GM21390 (cell line): ENCODE data around the gene EP400.

Experiments used
- ATAC-seq: cut with Tn5 transposase; IDR thresholded peaks from one replicate; pipeline ENCODE4 v1.9.1; 2021; ENCODE audit not compliant: unreplicated experiment

EP400 gene

DNA sequence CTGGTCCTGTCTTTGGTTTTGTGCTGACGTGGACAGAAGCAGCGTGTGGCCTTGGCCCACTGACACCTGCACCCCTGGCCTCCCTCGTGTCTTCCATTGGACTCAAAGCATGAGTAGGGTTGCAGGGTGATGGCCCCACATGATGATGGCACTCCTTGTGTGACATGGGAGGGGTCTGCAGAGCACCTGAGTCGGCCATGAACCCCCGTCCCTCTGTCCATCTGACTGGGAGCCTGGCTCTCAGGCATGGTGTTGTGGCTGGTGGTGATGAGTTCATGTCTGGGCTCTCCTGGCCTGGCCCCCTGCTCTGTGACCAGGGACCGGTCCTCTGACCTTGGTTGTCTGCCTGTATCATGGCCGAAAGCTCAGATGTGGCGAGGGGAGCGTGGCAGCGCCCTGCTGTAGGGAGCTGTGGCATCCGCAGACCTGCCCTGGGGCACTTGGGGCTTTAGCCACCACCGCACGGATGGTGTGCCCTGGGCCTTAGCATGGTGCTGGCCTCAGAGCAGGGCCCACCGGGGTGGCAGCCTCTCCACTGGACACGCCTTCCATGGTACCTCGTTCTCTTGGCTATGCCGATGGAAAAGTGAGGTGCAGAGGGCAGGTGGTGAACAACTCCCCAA lies 38.6 kb upstream of the EP400 start:
- no peak for ATAC-seq

- ATAC-seq = no peak
Measured at GRCh38 chr12:131911851-131912477, 37.8 kb upstream of the EP400 start.

DNA sequence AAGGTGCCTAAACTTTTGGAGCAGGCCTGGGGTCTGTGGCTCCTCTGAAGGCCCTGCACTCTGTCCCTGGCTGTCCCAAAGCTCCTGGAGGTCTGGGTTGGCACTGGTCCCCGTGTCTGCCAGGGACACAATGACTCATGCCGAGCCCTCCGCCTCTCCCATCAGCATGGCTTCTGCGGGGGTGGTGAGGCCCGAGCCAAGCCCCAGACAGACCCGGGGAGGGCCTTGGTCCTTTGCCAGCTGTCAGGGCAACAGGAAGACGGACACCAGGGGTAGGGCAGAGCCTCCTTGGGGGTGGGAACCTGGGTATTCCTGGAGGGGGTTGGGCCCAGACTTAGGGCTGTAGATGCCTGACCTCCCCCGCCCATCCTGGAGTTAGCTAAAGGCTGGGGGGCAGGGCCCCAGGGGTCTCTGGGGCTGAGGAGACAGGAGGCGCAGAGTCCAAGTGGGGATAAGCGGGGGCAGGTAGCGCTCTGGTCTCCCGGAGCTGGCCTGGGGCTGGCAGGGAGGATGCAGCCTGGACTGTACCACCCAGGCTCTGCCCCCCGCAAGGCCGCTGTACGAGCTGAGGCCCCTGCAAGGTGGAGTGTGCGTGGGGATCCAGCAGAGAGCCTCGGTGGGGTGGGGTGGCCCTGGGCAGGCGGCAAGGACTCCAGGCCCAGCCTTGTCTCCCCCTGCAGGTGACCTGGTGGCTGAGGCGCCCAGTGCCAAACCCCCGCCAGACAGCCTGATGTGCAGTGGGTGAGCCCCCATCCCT lies 37.0 kb upstream of the EP400 start:
- no peak for ATAC-seq

- ATAC-seq = no peak
Measured at GRCh38 chr12:131913666-131914065, 36.1 kb upstream of the EP400 start.

- ATAC-seq = no peak
Measured at GRCh38 chr12:131914179-131914702, 35.5 kb upstream of the EP400 start.

DNA sequence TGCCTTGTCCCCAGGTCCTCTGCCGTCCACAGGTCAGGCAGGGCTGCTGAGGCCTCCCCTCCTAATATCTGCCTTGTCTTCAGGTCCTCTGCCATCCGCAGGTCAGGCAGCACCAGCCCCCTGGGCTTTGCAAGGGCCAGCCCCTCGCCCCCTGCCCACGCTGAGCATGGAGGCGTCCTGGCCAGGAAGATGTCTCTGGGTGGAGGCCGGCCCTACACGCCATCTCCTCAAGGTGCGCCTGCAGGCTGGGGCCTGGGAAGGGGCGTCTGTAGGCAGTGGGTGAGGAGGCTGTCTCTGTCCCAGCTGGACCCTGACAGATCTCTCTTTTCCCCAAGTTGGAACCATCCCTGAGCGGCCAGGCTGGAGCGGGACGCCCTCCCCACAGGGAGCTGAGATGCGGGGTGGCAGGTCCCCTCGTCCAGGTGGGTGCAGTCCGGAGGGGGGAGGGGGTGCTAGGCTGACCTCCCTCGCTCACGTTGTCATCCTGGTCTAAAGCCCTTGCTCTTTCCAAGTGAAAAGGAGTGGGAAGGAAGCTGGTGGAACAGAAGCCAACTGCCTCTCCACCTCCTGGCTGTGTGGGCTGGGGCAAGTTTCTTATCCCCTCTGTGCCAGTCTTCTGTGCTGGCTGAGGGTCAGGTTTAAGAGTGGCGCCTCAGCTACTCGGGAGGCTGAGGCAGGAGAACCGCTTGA lies 34.6 kb upstream of the EP400 start:
- no peak for ATAC-seq

- no peak for ATAC-seq
Measured at GRCh38 chr12:131915823-131916222, 33.9 kb upstream of the EP400 start.

DNA sequence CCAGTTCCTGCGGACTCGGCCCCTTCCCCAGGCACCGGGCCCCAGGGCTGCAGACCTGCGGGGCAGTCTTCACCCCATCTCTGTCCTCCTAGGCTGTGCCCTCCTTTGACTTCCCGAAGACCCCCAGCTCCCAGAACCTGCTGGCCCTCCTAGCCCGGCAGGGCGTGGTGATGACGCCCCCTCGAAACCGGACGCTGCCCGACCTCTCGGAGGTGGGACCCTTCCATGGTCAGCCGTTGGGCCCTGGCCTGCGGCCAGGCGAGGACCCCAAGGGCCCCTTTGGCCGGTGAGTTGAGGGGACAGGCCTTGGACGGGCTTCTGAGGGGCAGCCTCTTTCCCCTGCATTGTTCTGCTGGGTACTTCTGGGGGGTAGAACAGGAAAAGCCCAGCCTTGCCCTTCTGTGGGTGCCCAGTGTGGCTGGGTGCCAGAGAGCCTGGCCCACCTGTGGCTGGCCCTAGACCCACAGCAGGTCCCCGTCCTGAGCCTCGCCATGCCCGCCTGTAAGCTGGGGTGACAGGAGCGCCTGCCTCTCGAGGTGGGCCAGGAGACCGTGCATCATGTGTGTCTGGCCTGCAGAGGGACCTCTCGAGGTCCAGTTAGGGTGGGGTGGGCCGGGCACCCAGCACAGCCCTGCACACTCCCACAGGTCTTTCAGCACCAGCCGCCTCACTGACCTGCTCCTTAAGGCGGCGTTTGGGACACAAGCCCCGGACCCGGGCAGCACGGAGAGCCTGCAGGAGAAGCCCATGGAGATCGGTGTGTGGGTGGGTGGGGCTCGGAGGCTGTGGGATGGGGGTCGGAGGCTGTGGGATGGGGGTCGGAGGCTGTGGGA lies 33.2 kb upstream of the EP400 start:
- ATAC-seq = no peak

GRCh38 chr12:131917139-131917710 lies 32.5 kb upstream of the EP400 start:
- no peak for ATAC-seq

DNA sequence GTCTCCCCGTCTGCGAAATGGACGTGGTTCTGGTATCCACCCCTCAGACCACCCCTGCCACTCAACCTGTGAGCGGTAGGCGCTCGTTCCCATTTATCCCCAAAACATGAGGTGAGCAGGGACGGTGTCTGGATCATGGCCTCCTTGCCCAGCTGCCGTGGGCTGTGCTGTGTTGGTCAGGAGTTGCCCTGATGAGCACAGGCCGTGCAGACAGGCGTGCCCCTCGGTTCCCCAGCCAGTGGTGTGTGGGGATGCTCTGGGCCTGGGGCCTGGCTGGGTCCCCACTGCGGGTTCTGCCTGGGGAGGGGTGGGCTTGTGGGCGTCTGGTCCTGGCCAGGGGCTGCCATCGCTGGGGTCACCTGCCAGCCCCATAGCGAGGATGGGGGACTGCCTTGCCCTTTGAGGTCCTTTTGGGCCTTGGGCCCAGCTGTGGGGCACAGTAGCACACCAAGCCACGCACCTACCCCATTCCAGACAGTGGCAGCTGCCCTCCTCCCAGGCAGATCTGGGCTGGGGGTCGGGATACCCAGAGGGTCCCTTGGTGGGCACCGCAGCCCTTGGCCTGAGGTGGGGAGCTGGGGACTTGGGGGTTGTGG lies 31.9 kb upstream of the EP400 start:
- ATAC-seq = no peak

DNA sequence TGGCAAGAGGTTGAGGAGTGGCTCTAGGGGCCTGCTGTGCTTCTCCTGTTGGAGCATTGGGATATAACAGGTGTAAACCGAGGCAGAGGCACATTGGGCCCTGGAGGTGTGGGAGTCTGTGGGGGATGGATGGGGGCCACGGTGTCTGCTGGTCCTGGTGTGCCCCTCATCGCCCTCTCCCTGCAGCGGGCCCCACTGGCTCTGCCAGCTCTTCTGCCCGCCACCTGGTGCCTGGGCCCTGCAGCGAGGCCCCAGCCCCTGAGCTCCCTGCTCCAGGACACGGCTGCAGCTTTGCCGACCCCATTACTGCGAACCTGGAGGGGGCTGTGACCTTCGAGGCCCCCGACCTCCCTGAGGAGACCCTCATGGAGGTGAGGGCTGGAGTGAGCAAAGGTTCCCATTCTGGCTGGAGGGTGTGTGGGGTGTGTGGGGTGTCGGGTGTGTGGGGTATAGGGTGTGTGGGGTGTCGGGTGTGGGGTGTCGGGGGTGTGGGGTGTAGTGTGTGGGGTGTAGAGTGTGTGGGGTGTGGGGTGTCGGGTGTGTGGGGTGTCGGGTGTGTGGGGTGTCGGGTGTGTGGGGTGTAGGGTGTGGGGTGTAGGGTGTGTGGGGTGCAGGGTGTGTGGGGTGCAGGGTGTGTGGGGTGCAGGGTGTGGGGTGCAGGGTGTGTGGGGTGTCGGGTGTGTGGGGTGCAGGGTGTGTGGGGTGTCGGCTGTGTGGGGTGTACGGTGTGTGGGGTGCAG lies 31.3 kb upstream of the EP400 start:
- no peak for ATAC-seq

- ATAC-seq = no peak
Measured at GRCh38 chr12:131919051-131919347, 30.7 kb upstream of the EP400 start.

GRCh38 chr12:131919366-131920156 lies 30.2 kb upstream of the EP400 start:
- ATAC-seq = no peak

DNA sequence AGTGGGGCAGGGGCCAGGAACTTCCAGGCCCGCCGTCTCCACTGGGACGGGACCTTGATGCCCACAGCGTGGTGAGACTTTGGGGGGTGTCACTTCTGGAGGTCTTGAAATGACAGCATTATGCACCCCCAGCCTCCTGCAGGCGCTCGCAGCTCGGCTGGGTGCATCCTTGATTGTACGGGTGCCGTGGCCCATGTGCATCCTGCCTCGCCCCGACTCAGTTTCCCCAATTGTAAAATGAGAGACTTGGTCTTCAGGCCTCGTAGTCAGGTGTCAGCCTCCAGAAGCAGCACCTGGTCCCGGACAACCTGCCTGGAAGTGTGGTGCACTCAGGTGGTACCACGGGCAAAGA lies 29.6 kb upstream of the EP400 start:
- no peak for ATAC-seq

GRCh38 chr12:131920902-131921840 lies 28.6 kb upstream of the EP400 start:
- no peak for ATAC-seq

GRCh38 chr12:131921866-131922769 lies 27.6 kb upstream of the EP400 start:
- ATAC-seq = no peak

GRCh38 chr12:131922772-131923171 lies 27.0 kb upstream of the EP400 start:
- ATAC-seq = no peak
